NOMO-1 treated with dmso at 0.1 percent for 144 hours (cell line): Measurements from ENCODE around the gene TRAM2.

Experiments used
- DNase-seq: peaks from one replicate; lab custom pipeline; 2025; ENCODE audit not compliant: unreplicated experiment; lab: John Stamatoyannopoulos, UW

Gene TRAM2

GRCh38 chr6:52577022-52577777 is at the start of gene TRAM2:
TRAM2 (minus strand) TSS chr6:52577060; CDS start chr6:52576915, 145 bp downstream.
- peak; percentile 63 for DNase-seq

- no peak for DNase-seq
Observed at GRCh38 chr6:52622810-52623209, 46.0 kb upstream of the TRAM2 start.

- DNase-seq, result no peak
Observed at GRCh38 chr6:52621631-52622030, 44.8 kb upstream of the TRAM2 start.

GRCh38 chr6:52620906-52621190 is 44.0 kb upstream of the TRAM2 start:
- DNase-seq, result no peak

- no peak for DNase-seq
Observed at GRCh38 chr6:52620055-52620905, 43.4 kb upstream of the TRAM2 start.

GRCh38 chr6:52617087-52617486 is 40.2 kb upstream of the TRAM2 start:
- no peak for DNase-seq

GRCh38 chr6:52616059-52616690 is 39.3 kb upstream of the TRAM2 start:
- DNase-seq, result no peak

- DNase-seq, result no peak
Observed at GRCh38 chr6:52612336-52613054, 35.6 kb upstream of the TRAM2 start.

- no peak for DNase-seq
Observed at GRCh38 chr6:52611833-52612232, 35.0 kb upstream of the TRAM2 start.

- DNase-seq, result peak; percentile 26
Observed at GRCh38 chr6:52610745-52611355, 34.0 kb upstream of the TRAM2 start.

GRCh38 chr6:52610011-52610410 is 33.2 kb upstream of the TRAM2 start:
- DNase-seq, result no peak

- no peak for DNase-seq
Observed at GRCh38 chr6:52605610-52606185, 28.8 kb upstream of the TRAM2 start.

- DNase-seq, result peak; percentile 13
Observed at GRCh38 chr6:52603000-52603795, 26.3 kb upstream of the TRAM2 start.

- no peak for DNase-seq
Observed at GRCh38 chr6:52598824-52599190, 21.9 kb upstream of the TRAM2 start.

- no peak for DNase-seq
Observed at GRCh38 chr6:52598123-52598823, 21.4 kb upstream of the TRAM2 start.

- DNase-seq, result no peak
Observed at GRCh38 chr6:52597738-52598122, 20.9 kb upstream of the TRAM2 start.

GRCh38 chr6:52596371-52597028 is 19.6 kb upstream of the TRAM2 start:
- peak; percentile 20 for DNase-seq

- DNase-seq, result no peak
Observed at GRCh38 chr6:52595796-52596130, 18.9 kb upstream of the TRAM2 start.
